Activated CD8-positive, alpha-beta memory T cell treated with anti-CD3 and anti-CD28 coated beads, Interleukin-2, amount 10 ng/mL, durations not matched to agents 7 days and 5 days (primary cell): ENCODE results near the gene CCR9. TPM values are rescaled to one million over a fixed set of nuclear protein-coding genes. Genes with fewer than 3 reads are reported as not detected.

Experiments used
- ATAC-seq: fragments of 150-1000 bp; cut with Tn5 transposase; one replicate; pipeline ENCODE4 v1.10.0; 2021; ENCODE audit warnings: moderate library complexity
- CTCF ChIA-PET: fragments of 350-600 bp; sonication (Branson Sonifier 250); formaldehyde crosslinking; loops from one replicate; lab custom pipeline; 2021; ENCODE audit warnings: antibody characterized with exemption; lab: Charles Lee
- DNase-seq: peaks from one replicate; pipeline ENCODE4 v3.0.0-alpha.2; 2020
- H3K27ac Mint-ChIP-seq: one replicate; pipeline ENCODE4 v1.8.0; 2021; ENCODE audit warnings: mild to moderate bottlenecking, mixed read lengths
- H3K27me3 Mint-ChIP-seq: one replicate; pipeline ENCODE4 v1.8.0; 2021; ENCODE audit warnings: mixed read lengths
- H3K36me3 Mint-ChIP-seq: one replicate; pipeline ENCODE4 v1.8.0; 2021; ENCODE audit warnings: mild to moderate bottlenecking, mixed read lengths
- H3K4me1 Mint-ChIP-seq: one replicate; pipeline ENCODE4 v1.8.0; 2021; ENCODE audit warnings: mixed read lengths
- H3K4me3 Mint-ChIP-seq: one replicate; pipeline ENCODE4 v1.8.0; 2021; ENCODE audit warnings: mild to moderate bottlenecking, moderate library complexity, mixed read lengths
- H3K9me3 Mint-ChIP-seq: one replicate; pipeline ENCODE4 v1.8.0; 2022; ENCODE audit warnings: low read depth, mixed read lengths
- total RNA-seq, 2 experiments: library from RNA; stranded (reverse); gene quantifications; one replicate each; pipeline ENCODE4 v1.2.3, GENCODE V29; 2021

CCR9 gene
- total RNA-seq, 2 experiments from 2014 or later: 3.2 to 9.7 TPM

DNA sequence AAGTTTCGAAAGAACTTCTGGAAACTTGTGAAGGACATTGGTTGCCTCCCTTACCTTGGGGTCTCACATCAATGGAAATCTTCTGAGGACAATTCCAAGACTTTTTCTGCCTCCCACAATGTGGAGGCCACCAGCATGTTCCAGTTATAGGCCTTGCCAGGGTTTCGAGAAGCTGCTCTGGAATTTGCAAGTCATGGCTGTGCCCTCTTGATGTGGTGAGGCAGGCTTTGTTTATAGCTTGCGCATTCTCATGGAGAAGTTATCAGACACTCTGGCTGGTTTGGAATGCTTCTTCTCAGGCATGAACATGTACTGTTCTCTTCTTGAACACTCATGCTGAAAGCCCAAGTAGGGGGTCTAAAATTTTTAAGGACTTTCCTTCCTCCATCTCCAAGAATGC is 61.0 kb downstream of the CCR9 start:
- CTCF ChIA-PET: interaction anchor here (0.7 to 30.7 kb wide), 9 partner anchors 8 to 131 kb away, joined by 3 to 708 read pairs (median 4); partner anchors contain the start of gene FYCO1
- DNase-seq (no peak), ATAC-seq (no peak)
- Mint-ChIP-seq H3K27ac (peak overlapping the region; percentile 84), H3K4me3 (peak overlapping the region; percentile 48), H3K27me3 (no peaks in the 10 kb centered on the region), H3K9me3 (no peaks in the 10 kb centered on the region), H3K36me3 (peaks cover 80% of the 10 kb centered on the region), H3K4me1 (peaks cover 96% of the 10 kb centered on the region)

GRCh38 chr3:45948311-45948781 is 62.0 kb downstream of the CCR9 start:
- H3K27me3 Mint-ChIP-seq: no peaks in the 10 kb centered on the region
- no peaks in the 10 kb centered on the region for H3K9me3 Mint-ChIP-seq
- peaks cover 95% of the 10 kb centered on the region for H3K4me1 Mint-ChIP-seq
- CTCF ChIA-PET: interaction anchor here (0.9 to 30.7 kb wide), 5 partner anchors 9 to 130 kb away, joined by 3 to 708 read pairs (median 3); partner anchors contain the start of gene FYCO1
- ATAC-seq (no peak), DNase-seq (no peak)
- H3K27ac Mint-ChIP-seq: peak overlapping the region; percentile 84
- peak overlapping the region; percentile 48 for H3K4me3 Mint-ChIP-seq
- H3K36me3 Mint-ChIP-seq: peaks cover 87% of the 10 kb centered on the region

DNA sequence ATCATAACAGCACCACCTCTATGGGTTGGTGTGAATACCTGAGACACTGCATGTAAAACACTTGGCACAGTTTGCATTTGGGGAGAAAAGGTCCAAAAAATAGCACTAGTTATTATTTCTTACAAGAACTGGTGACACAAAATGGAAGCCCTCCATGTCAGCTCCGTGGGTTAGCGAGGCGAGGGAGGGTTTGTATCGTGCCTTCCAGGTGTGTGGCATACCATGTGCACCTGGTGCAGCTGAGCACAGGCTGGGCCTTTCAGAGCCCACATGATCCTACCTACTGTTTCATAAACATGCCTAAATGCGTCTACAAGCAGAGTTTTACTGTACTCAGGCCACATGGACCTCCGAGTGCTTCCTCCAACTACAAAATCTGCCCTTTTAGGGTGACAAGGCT is 62.5 kb downstream of the CCR9 start:
- no peak for ATAC-seq
- DNase-seq: peak; percentile 34
- peaks cover 89% of the 10 kb centered on the region for H3K36me3 Mint-ChIP-seq
- peak overlapping the region; percentile 48 for H3K4me3 Mint-ChIP-seq
- peak overlapping the region; percentile 84 for H3K27ac Mint-ChIP-seq
- H3K9me3 Mint-ChIP-seq: no peaks in the 10 kb centered on the region
- H3K27me3 Mint-ChIP-seq: no peaks in the 10 kb centered on the region
- CTCF ChIA-PET: interaction anchor here (0.9 to 30.7 kb wide), 3 partner anchors 10 to 130 kb away, joined by 3 to 708 read pairs (median 16); no protein-coding TSS in a partner anchor
- H3K4me1 Mint-ChIP-seq: peaks cover 91% of the 10 kb centered on the region

- peak; percentile 40 for DNase-seq
- Mint-ChIP-seq H3K27ac (peak overlapping the region; percentile 84), H3K9me3 (no peaks in the 10 kb centered on the region), H3K4me1 (peaks cover 91% of the 10 kb centered on the region), H3K36me3 (peaks cover 92% of the 10 kb centered on the region), H3K27me3 (no peaks in the 10 kb centered on the region), H3K4me3 (no peak overlapping the region)
- no peak for ATAC-seq
- CTCF ChIA-PET: interaction anchor here (2.6 to 30.7 kb wide), 3 partner anchors 10 to 129 kb away, joined by 16 to 708 read pairs (median 16); no protein-coding TSS in a partner anchor
Observed at GRCh38 chr3:45949432-45949831, 63.1 kb downstream of the CCR9 start.

- H3K4me3 Mint-ChIP-seq: no peak overlapping the region
- DNase-seq (no peak), ATAC-seq (no peak)
- CTCF ChIA-PET: interaction anchor here (0.8 to 30.7 kb wide), 17 partner anchors 8 to 428 kb away, joined by 3 to 708 read pairs (median 5); partner anchors contain the start of genes CCR1, CCR5 and FYCO1
- peaks cover 84% of the 10 kb centered on the region for H3K4me1 Mint-ChIP-seq
- H3K27ac Mint-ChIP-seq: peak overlapping the region; percentile 84
- H3K36me3 Mint-ChIP-seq: peaks cover 92% of the 10 kb centered on the region
- H3K9me3 Mint-ChIP-seq: no peaks in the 10 kb centered on the region
- H3K27me3 Mint-ChIP-seq: no peaks in the 10 kb centered on the region
Observed at GRCh38 chr3:45950131-45950530, 63.8 kb downstream of the CCR9 start.

DNA sequence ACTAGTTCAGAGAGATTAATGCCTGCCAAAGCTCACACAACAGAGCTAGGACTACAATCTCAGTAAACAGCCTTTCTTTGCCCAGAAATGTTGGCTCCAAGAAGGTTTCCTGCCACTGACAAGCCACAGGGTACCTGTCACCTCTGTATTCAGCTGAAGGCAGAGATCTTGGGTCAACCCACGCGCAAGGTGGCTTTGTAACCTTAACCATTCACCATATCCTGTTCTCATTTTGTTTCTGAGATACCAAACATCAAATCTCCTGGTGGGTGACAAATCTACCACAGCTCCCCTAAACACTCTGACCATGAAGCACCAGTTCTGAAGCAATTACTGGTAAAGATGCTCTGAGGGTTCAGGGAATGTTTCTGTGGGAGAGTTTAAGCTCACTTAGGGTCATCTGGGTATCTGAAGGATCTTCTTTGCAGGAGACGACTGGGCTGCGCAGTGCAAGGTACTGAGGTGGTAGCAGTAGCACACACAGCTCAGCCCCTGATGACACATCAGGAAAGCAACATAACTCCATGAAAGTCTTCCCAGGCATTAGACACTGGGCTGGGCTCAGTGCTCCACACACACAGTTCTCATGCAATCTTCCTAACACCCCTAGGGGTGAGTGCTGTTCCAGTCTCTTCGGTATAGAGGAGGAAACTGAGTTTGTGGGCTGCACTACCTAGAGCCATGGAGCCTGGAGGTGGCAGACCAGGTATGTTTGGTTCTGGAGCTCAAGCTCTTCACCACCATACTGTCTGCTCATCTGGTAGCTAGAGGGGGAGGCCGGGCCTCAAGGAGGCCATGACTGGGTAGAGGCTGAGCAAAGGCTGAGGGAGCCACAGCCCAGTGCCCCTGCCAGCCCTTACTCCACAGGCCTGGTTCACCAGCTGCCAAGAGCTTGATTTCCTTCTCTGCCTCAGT is 64.6 kb downstream of the CCR9 start:
- Mint-ChIP-seq H3K4me3 (peak overlapping the region; percentile 10), H3K4me1 (peaks cover 81% of the 10 kb centered on the region), H3K36me3 (peaks cover 93% of the 10 kb centered on the region), H3K9me3 (no peaks in the 10 kb centered on the region), H3K27ac (peak overlapping the region; percentile 84), H3K27me3 (no peaks in the 10 kb centered on the region)
- CTCF ChIA-PET: interaction anchor here (0.8 to 30.7 kb wide), 20 partner anchors 8 to 427 kb away, joined by 3 to 708 read pairs (median 4); partner anchors contain the start of genes CCR1, CCR5, CXCR6 and FYCO1
- DNase-seq (peak; percentile 91), ATAC-seq (peak; percentile 72)

- CTCF ChIA-PET: interaction anchor here (0.8 to 30.7 kb wide), 7 partner anchors 9 to 127 kb away, joined by 4 to 708 read pairs (median 6); partner anchors contain the start of gene CXCR6
- DNase-seq: no peak
- H3K9me3 Mint-ChIP-seq: no peaks in the 10 kb centered on the region
- no peaks in the 10 kb centered on the region for H3K27me3 Mint-ChIP-seq
- H3K27ac Mint-ChIP-seq: peak overlapping the region; percentile 84
- peaks cover 90% of the 10 kb centered on the region for H3K36me3 Mint-ChIP-seq
- ATAC-seq: no peak
- H3K4me3 Mint-ChIP-seq: no peak overlapping the region
- H3K4me1 Mint-ChIP-seq: peaks cover 76% of the 10 kb centered on the region
Observed at GRCh38 chr3:45951946-45952345, 65.6 kb downstream of the CCR9 start.

GRCh38 chr3:45952456-45952855 is 66.1 kb downstream of the CCR9 start:
- ATAC-seq (no peak), DNase-seq (no peak)
- H3K4me3 Mint-ChIP-seq: no peak overlapping the region
- H3K9me3 Mint-ChIP-seq: no peaks in the 10 kb centered on the region
- H3K36me3 Mint-ChIP-seq: peaks cover 90% of the 10 kb centered on the region
- H3K4me1 Mint-ChIP-seq: peaks cover 72% of the 10 kb centered on the region
- no peaks in the 10 kb centered on the region for H3K27me3 Mint-ChIP-seq
- CTCF ChIA-PET: interaction anchor here (0.8 to 30.7 kb wide), 3 partner anchors 9 to 126 kb away, joined by 4 to 708 read pairs (median 6); partner anchors contain the start of gene CXCR6
- H3K27ac Mint-ChIP-seq: peak overlapping the region; percentile 84

Other genes with a start within 250 kb of the CCR9 start
- gene SACM1L, start 197.1 kb upstream of the CCR9 start, total RNA-seq: 10 to 100 TPM; 71.6 to 88.7 TPM
- gene SLC6A20, start 90.0 kb upstream of the CCR9 start, total RNA-seq: under 1 TPM in 1 of 2 experiments, not detected in 1; 0.05 TPM
- 1 to 10 TPM; 6.1 to 9.3 TPM for gene LZTFL1, start 44.4 kb upstream of the CCR9 start, total RNA-seq
- gene CXCR6, start 56.9 kb downstream of the CCR9 start, total RNA-seq: 100 to 1,000 TPM in 1 of 2 experiments, 10 to 100 TPM in 1; 49.7 to 109 TPM
- 10 to 100 TPM; 19.1 to 27.7 TPM for gene FYCO1, start 109.3 kb downstream of the CCR9 start, total RNA-seq
- gene XCR1, start 140.9 kb downstream of the CCR9 start, total RNA-seq: not detected